ENCODE data around the gene NLRC5.
"Not testable (repeated sequence)": the region's sequence is repeated elsewhere in the genome, so short reads cannot be mapped to it uniquely, and the experiment has no call there.

Gene NLRC5

GRCh38 chr16:57049678-57050077 lies 60.3 kb downstream of the NLRC5 start:
- DNase-seq (ENCODE audit: low spot score), result no peak

DNA sequence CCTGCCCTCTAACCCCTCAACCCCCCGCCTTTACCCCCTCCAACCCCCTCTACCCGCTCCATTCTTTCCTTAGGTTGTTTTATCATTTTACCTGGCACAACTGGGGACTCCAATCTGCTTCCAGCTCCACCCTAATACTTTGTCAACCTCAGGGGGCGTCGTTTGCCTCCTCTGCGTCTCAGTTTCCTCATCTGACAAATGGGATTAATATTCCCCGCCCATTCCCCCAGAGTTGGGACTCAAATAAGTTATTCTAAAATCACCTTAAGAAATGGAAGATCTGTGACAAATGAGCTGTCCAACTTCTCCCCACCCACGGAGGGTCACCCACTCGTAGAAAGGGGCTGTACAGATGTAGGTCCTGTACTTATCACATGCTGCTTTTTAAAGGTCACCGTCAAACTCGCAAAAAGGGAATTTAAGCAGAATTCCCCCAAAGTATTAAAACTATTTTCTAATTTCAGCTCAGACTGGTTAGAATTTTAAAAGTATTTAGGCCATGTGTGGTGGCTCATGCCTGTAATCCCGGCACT lies 62.4 kb downstream of the NLRC5 start:
- DNase-seq (ENCODE audit: low spot score), result no peak

- no peak for DNase-seq (ENCODE audit: low spot score)
These were observed 63.8 kb downstream of the NLRC5 start for GRCh38 chr16:57053206-57053605.

- no peak for DNase-seq (ENCODE audit: low spot score)
These were observed 65.0 kb downstream of the NLRC5 start for GRCh38 chr16:57054338-57054737.

DNA sequence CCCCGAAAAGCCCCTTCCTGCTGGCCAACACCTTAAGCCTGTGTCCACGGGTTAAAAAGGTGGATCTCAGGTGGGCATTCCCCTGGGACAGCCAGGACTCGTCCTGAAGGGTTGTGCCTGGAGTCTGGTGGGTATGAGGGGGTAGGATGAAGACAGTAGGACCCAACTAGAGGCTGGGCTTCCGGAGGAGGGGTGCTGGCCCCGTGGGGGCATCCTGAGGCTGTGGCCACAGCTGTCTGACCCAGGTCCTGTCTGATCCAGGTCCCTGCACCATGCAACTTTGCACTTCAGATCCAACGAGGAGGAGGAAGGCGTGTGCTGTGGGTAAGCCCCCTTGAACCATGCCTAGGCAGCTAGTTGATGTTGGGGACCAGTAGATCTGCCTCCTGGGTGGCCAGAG lies 65.4 kb downstream of the NLRC5 start:
- no peak for DNase-seq (ENCODE audit: low spot score)

DNA sequence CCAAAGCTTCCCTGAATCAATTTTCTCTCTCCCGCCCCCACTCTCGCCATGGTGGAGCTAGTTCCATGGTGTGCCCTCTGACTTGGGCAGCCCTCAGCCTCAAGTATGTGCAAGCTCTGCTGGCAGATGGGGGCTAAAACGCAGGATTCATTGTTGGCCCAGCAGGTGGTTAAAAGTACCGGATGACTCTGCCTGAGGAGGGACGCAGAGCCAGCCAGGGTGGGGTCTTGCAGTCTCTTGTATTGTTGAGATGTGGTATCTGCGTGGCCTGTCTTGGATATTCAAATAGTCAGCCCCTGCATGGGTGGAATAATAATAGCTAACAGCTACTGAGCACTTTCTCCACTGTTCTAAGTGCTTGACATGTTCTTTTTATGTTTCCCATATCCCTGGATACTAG lies 66.3 kb downstream of the NLRC5 start:
- no peak for DNase-seq (ENCODE audit: low spot score)

GRCh38 chr16:57058291-57058861 lies 69.0 kb downstream of the NLRC5 start:
- no peak for DNase-seq (ENCODE audit: low spot score)

DNA sequence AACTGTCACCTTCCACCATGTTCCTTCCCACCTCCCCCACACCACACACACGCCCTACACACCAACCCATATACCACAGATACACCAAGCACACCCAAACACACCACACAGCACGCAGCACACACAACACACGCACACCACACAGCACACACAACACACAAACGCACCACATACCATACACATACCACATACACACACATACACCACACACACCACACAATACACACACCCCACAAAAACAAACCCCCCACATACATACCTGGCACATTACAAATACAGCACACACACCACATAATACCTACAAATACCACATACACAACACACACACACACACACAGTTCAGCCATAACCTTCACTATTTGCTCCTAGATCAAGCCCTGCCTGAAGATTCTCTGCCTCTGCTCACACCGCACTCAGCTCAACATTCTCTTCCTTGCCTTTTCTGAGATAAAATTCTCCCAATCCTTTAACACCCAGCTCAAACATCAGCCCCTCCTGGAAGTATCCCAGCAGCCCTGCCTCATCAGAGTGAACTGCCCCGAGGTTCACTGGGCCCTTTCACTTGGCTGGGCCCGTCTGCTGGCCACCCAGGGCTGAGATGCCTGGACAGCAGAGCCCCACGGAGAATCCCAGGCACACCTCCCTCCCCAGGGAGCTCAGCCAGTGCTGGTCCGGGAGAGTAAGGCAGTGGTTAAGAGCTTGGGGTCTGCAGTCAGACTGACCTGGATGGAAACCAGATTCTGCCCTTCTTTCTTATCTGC lies 71.1 kb downstream of the NLRC5 start:
- DNase-seq (ENCODE audit: low spot score), result peak; percentile 28

- peak; percentile 82 for DNase-seq (ENCODE audit: low spot score)
These were observed 71.9 kb downstream of the NLRC5 start for GRCh38 chr16:57061084-57061905.

- DNase-seq (ENCODE audit: low spot score), result no peak
These were observed 73.0 kb downstream of the NLRC5 start for GRCh38 chr16:57062329-57062728.

DNA sequence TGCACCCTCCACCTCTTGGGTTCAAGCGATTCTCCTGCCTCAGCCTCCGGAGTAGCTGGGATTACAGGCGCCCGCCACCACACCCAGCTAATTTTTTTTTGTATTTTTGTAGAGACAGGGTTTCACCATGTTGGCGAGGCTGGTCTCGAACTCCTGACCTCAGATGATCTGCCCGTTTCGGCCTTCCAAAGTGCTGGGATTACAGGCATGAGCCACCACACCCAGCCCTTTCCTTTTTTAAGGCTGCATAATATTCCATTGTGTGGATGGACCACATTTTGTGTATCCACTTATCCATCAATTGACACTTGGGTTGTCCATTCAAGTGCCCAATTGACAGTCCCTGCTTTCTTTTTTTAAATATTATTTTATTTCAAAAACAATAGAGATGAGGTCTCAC lies 73.8 kb downstream of the NLRC5 start:
- not testable (repeated sequence) for DNase-seq (ENCODE audit: low spot score)

GRCh38 chr16:57064995-57065394 lies 75.6 kb downstream of the NLRC5 start:
- DNase-seq (ENCODE audit: low spot score), result no peak

GRCh38 chr16:57066625-57067024 lies 77.3 kb downstream of the NLRC5 start:
- DNase-seq (ENCODE audit: low spot score), result no peak

DNA sequence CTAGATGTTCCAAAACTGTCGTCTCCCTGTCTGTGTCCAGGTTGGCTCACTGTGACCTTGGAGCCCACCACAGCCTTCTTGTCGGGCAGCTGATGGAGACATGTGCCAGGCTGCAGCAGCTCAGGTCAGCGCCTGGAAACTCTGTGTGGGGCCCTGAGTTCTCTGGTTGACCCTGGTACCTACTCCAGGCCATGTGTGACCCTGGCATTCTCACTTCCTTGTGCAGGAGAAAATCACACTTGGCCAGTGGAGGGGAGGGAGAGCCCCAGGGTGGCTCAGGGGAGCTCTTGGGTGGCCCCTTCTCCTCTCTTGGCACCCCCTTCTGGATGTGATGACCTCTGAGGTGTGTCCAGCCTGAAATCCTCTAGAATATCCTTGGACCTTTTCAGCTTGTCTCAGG lies 78.0 kb downstream of the NLRC5 start:
- DNase-seq (ENCODE audit: low spot score), result no peak

DNA sequence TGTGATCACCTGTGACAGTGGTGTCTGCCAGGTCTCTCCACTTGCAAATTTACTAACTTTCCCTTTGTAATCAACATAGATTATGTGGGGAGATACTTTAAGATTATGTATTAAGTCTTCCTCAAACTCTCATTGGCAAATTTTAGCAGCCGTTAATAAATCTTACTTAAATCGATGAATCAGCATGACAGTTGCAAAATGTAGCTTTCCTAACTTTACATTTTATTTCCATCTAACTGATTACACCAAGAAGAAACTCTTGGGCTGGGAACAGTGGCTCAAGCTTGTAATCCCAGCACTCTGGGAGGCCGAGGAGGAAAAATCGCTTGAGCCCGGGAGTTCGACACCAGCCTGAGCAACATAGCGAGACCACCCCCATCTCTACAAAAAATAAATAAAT lies 79.7 kb downstream of the NLRC5 start:
- no peak for DNase-seq (ENCODE audit: low spot score)

GRCh38 chr16:57069635-57070370 lies 80.4 kb downstream of the NLRC5 start:
- DNase-seq (ENCODE audit: low spot score), result no peak

DNA sequence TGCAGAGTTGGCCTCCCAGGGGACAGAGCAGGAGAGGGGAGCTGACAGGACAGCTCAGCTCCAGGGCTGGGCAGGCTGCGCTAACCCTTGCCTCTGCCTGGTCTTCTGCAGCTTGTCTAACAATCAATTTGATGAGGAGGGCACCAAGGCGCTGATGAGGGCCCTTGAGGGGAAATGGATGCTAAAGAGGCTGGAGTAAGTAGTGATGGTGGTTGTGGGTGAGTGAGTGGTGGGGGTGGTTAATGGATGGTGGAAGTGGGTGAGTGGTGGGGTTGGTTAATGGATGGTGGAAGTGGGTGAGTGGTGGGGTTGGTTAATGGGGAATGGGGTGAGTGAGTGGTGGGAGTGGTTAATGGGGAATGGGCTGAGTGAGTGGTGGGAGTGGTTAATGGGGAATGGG lies 81.1 kb downstream of the NLRC5 start:
- DNase-seq (ENCODE audit: low spot score), result no peak

DNA sequence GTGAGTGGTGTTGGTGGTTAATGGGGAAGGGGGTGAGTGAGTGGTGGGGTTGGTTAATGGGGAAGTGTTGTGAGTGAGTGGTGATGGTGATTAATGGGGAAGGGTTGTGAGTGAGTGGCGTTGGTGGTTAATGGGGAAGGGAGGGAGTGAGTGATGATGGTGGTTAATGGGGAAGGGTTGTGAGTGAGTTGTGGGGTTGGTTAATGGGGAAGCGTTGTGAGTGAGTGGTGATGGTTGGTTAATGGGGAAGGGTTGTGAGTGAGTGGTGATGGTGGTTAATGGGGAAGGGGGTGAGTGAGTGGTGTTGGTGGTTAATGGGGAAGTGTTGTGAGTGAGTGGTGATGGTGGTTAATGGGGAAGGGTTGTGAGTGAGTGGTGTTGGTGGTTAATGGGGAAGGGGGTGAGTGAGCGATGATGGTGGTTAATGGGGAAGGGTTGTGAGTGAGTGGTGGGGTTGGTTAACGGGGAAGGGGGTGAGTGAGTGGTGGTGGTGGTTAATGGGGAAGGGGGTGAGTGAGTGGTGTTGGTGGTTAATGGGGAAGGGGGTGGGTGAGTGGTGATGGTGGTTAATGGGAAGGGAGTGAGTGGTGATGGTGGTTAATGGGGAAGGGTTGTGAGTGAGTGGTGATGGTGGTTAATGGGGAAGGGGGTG lies 81.8 kb downstream of the NLRC5 start:
- not testable (repeated sequence) for DNase-seq (ENCODE audit: low spot score)

GRCh38 chr16:57071831-57072582 lies 82.7 kb downstream of the NLRC5 start:
- peak; percentile 53 for DNase-seq (ENCODE audit: low spot score)

DNA sequence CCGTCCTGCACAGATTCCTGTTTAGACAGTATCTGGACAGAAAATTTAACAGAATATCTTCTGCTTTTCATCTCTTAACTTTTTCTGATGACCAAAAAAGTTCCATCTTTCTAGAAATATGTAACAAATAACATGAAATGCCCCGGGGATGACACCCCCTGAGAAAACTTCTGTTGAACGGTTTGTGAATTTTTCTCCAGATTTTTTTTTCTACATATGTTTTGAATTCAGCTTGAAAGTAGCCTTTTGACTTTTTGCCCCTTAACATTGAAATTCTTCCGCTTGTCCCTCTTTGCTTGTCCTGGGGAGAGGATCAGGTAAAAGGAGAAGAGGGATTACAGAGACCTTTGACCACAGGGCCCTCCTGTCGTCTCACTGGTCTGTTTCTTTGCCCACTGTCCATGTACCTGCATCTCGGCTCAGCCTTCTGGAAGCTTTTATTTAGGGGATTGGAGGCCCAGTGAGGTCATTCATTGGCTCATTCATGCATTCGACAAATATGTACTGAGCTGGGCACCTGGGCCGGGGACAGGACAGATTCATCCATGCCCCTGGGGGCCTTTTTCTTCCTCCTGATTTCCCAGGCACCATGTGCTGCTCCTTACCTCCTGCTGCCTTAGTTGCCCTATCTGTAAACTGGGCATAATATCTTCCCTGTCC lies 83.4 kb downstream of the NLRC5 start:
- DNase-seq (ENCODE audit: low spot score), result no peak
